GM21381 (cell line): ENCODE data around the gene ESYT3.
"Not testable (repeated sequence)": the region's sequence is repeated elsewhere in the genome, so short reads cannot be mapped to it uniquely, and the experiment has no call there.

Experiments used
- ATAC-seq: cut with Tn5 transposase; IDR thresholded peaks from one replicate; pipeline ENCODE4 v1.9.1; 2021; ENCODE audit warnings: mild to moderate bottlenecking, moderate library complexity; ENCODE audit not compliant: unreplicated experiment

Gene ESYT3

GRCh38 chr3:138407236-138407907 is 27.0 kb upstream of the ESYT3 start:
- ATAC-seq = no peak

GRCh38 chr3:138408751-138409570 is 25.5 kb upstream of the ESYT3 start:
- no peak for ATAC-seq

GRCh38 chr3:138412821-138413551 is 21.4 kb upstream of the ESYT3 start:
- ATAC-seq = no peak

- not testable (repeated sequence) for ATAC-seq
Measured at GRCh38 chr3:138416236-138416635, 18.2 kb upstream of the ESYT3 start.

GRCh38 chr3:138417559-138417982 is 16.8 kb upstream of the ESYT3 start:
- ATAC-seq = no peak

GRCh38 chr3:138418601-138419206 is 15.7 kb upstream of the ESYT3 start:
- ATAC-seq = no peak

GRCh38 chr3:138423316-138423715 is 11.1 kb upstream of the ESYT3 start:
- no peak for ATAC-seq

GRCh38 chr3:138424323-138424722 is 10.1 kb upstream of the ESYT3 start:
- ATAC-seq = no peak

GRCh38 chr3:138426211-138426610 is 8.2 kb upstream of the ESYT3 start:
- no peak for ATAC-seq

- ATAC-seq = not testable (repeated sequence)
Measured at GRCh38 chr3:138426754-138427153, 7.7 kb upstream of the ESYT3 start.

- no peak for ATAC-seq
Measured at GRCh38 chr3:138429665-138430064, 4.8 kb upstream of the ESYT3 start.

- ATAC-seq = no peak
Measured at GRCh38 chr3:138432576-138433240, 1.7 kb upstream of the ESYT3 start.

- ATAC-seq = no peak
Measured at GRCh38 chr3:138433892-138434275, 532 bp upstream of the ESYT3 start.

- ATAC-seq = no peak
Measured at GRCh38 chr3:138434875-138435772, 708 bp downstream of the ESYT3 start.

GRCh38 chr3:138435840-138436239 is 1.4 kb downstream of the ESYT3 start:
- no peak for ATAC-seq

- ATAC-seq = no peak
Measured at GRCh38 chr3:138437281-138437680, 2.9 kb downstream of the ESYT3 start.

- ATAC-seq = no peak
Measured at GRCh38 chr3:138438896-138439295, 4.5 kb downstream of the ESYT3 start.

- ATAC-seq = no peak
Measured at GRCh38 chr3:138439646-138440045, 5.2 kb downstream of the ESYT3 start.

- no peak for ATAC-seq
Measured at GRCh38 chr3:138440121-138440521, 5.7 kb downstream of the ESYT3 start.

- ATAC-seq = no peak
Measured at GRCh38 chr3:138440596-138440995, 6.2 kb downstream of the ESYT3 start.
